SKM-1 treated with dmso at 0.1 percent for 144 hours (cell line): ENCODE results near the gene ARF4.

ENCODE experiments used
- DNase-seq: peaks from one replicate; lab custom pipeline; 2025; ENCODE audit not compliant: unreplicated experiment; lab: John Stamatoyannopoulos, UW

ARF4 gene

GRCh38 chr3:57582474-57583168 lies 14.5 kb downstream of the ARF4 start:
- DNase-seq = no peak

GRCh38 chr3:57577801-57578200 lies 19.3 kb downstream of the ARF4 start:
- no peak for DNase-seq

GRCh38 chr3:57575966-57576626 lies 21.0 kb downstream of the ARF4 start:
- DNase-seq = no peak

GRCh38 chr3:57572096-57572495 lies 25.0 kb downstream of the ARF4 start:
- no peak for DNase-seq

- no peak for DNase-seq
Observed at GRCh38 chr3:57570878-57571277, 26.3 kb downstream of the ARF4 start.

GRCh38 chr3:57569859-57570450 lies 27.2 kb downstream of the ARF4 start:
- no peak for DNase-seq

- DNase-seq = no peak
Observed at GRCh38 chr3:57559526-57559925, 37.6 kb downstream of the ARF4 start.

- no peak for DNase-seq
Observed at GRCh38 chr3:57557085-57557537, 40.0 kb downstream of the ARF4 start.

GRCh38 chr3:57556459-57557084 lies 40.6 kb downstream of the ARF4 start:
- DNase-seq = no peak

GRCh38 chr3:57555738-57556458 lies 41.2 kb downstream of the ARF4 start, which contains the start of gene PDE12:
TSS of gene PDE12 (plus strand) at chr3:57556274. CDS start at chr3:57556380, 106 bp downstream.
- peak; percentile 89 for DNase-seq

- DNase-seq = no peak
Observed at GRCh38 chr3:57555306-57555705, 41.8 kb downstream of the ARF4 start.

- no peak for DNase-seq
Observed at GRCh38 chr3:57546616-57547015, 50.5 kb downstream of the ARF4 start.

- no peak for DNase-seq
Observed at GRCh38 chr3:57545636-57546268, 51.4 kb downstream of the ARF4 start.

- DNase-seq = no peak
Observed at GRCh38 chr3:57544181-57545125, 52.7 kb downstream of the ARF4 start, which contains the start of gene DNAH12. TSS of gene DNAH12 (minus strand) at chr3:57544344. CDS start at chr3:57542870, 1,474 bp downstream.

- no peak for DNase-seq
Observed at GRCh38 chr3:57538465-57538864, 58.7 kb downstream of the ARF4 start.

- DNase-seq = no peak
Observed at GRCh38 chr3:57530071-57530608, 67.0 kb downstream of the ARF4 start.
